Lung (tissue), 12 donors: ENCODE measurements around the gene SLC45A1. TPM values are rescaled to one million over a fixed set of nuclear protein-coding genes. Genes with fewer than 3 reads are reported as not detected.
A peak's percentile ranks its signal among the peaks of the same experiment; 100 is the strongest.

Source experiments
- ATAC-seq: fragments of 200-7000 bp; cut with Tn5 transposase; one replicate; pipeline ENCODE4 v1.9.1; 2020; ENCODE audit warnings: moderate number of reproducible peaks; ENCODE audit not compliant: insufficient read depth, low FRiP score
- DNase-seq, 3 donors: peaks; one replicate each; pipeline ENCODE4 v3.0.0-alpha.2; 2013 to 2017
- H3K27ac ChIP-seq, 2 donors: one replicate each; pipeline ENCODE4 v1.5.1; 2013; ENCODE audit warnings: mild to moderate bottlenecking in 2 of 2, moderate library complexity in 2 of 2, control low read depth in 1 of 2, inconsistent platforms in 1 of 2, low read depth in 1 of 2, low read length in 1 of 2
- H3K27me3 ChIP-seq, 3 donors: one replicate each; pipeline ENCODE4 v1.5.1; 2013; ENCODE audit warnings: low read length in 2 of 3; ENCODE audit not compliant: control insufficient read depth in 3 of 3, insufficient read depth in 3 of 3
- H3K36me3 ChIP-seq, 4 donors: one replicate each; pipeline ENCODE4 v1.5.1; 2013; ENCODE audit warnings: low read length in 4 of 4, mild to moderate bottlenecking in 1 of 4, moderate library complexity in 1 of 4; ENCODE audit not compliant: control insufficient read depth in 4 of 4, insufficient read depth in 4 of 4
- H3K4me1 ChIP-seq, 5 donors: one replicate each; pipeline ENCODE4 v1.5.1; 2013; ENCODE audit warnings: low read length in 5 of 5, mild to moderate bottlenecking in 2 of 5, moderate library complexity in 1 of 5; ENCODE audit not compliant: control insufficient read depth in 5 of 5, insufficient read depth in 5 of 5
- H3K4me3 ChIP-seq: one replicate; pipeline ENCODE4 v1.5.1; 2013; ENCODE audit warnings: mild to moderate bottlenecking, control low read depth, moderate library complexity
- H3K9ac ChIP-seq, 2 donors: one replicate each; pipeline ENCODE4 v1.5.1; 2013; ENCODE audit warnings: low read length in 2 of 2, control low read depth in 1 of 2; ENCODE audit not compliant: insufficient read depth in 1 of 2
- H3K9me3 ChIP-seq, 4 donors: one replicate each; pipeline ENCODE4 v1.5.1; 2013; ENCODE audit warnings: low read length in 3 of 4, mild to moderate bottlenecking in 1 of 4, moderate library complexity in 1 of 4; ENCODE audit not compliant: control insufficient read depth in 4 of 4, insufficient read depth in 3 of 4
- CTCF ChIP-seq: IDR thresholded peaks from 2 replicates; pipeline ENCODE4 v1.5.1; 2012; ENCODE audit warnings: mild to moderate bottlenecking; ENCODE audit errors: control extremely low read depth, extremely low read depth
- WGBS, 2 donors: extraction: QIAGEN DNeasy Blood & Tissue Kit; methylation state at CpG; one replicate each; pipeline ENCODE4 v1.1.7; 2013; 5-methylcytosine and 5-hydroxymethylcytosine counted together
- polyA plus RNA-seq, 2 donors: library from polyadenylated mRNA; stranded (reverse); fragments of 200-250 nt; gene quantifications; one replicate each; pipeline ENCODE4 v1.2.1, GENCODE V29; 2013
- total RNA-seq, 2 donors: library from RNA; depleted of rRNA in 1 of 2; stranded (reverse); fragments of >200 nt in 1 of 2; gene quantifications; one replicate each; pipeline ENCODE4 v1.2.1, GENCODE V29; 2014 to 2021
- donor health status: control.
- donor health status: control.
- donor health status: Bipolar disorder and iron deficiency.
- donor health status: healthy.
- donor health status: DM: yes; HTN: yes; CAD: no.

SLC45A1 gene
- total and polyA plus RNA-seq, 4 donors: 0.74 to 1.6 (median 1.1) TPM

- Histone ChIP-seq H3K4me3 (no peak overlapping the region), H3K27ac (no peak overlapping the region), H3K9me3 (no peaks in the 10 kb centered on the region), H3K27me3 (no peaks in the 10 kb centered on the region), H3K9ac (no peak overlapping the region), H3K4me1 (peaks cover 0 to 4% (median 0%) of the 10 kb centered on the region in 5 donors), H3K36me3 (no peaks in the 10 kb centered on the region)
- ATAC-seq (no peak), DNase-seq (no peak)
- TF ChIP-seq CTCF: no peak
- 83 to 91% methylated on average over 2 of the region's 2 CpGs for WGBS, 2 donors
Measured at GRCh38 chr1:8285965-8286364, 31.9 kb upstream of the SLC45A1 start.

GRCh38 chr1:8293118-8293517 lies 24.8 kb upstream of the SLC45A1 start:
- WGBS, 2 donors: 67 to 83% methylated on average over 6 of the region's 6 CpGs
- TF ChIP-seq CTCF: no peak
- Histone ChIP-seq H3K4me1 (peaks cover 0 to 8% (median 0%) of the 10 kb centered on the region in 5 donors), H3K9ac (no peak overlapping the region), H3K27me3 (no peaks in the 10 kb centered on the region), H3K27ac (peak overlapping the region in 1 of 2 donors; percentile 50), H3K9me3 (no peaks in the 10 kb centered on the region), H3K36me3 (no peaks in the 10 kb centered on the region), H3K4me3 (no peak overlapping the region)
- peak in 1 of 3 donors; percentile 38 for DNase-seq
- ATAC-seq: no peak

- 92 to 95% methylated on average over 4 of the region's 4 CpGs for WGBS, 2 donors
- no peak for TF ChIP-seq CTCF
- Histone ChIP-seq H3K4me3 (no peak overlapping the region), H3K27me3 (no peaks in the 10 kb centered on the region), H3K9ac (no peak overlapping the region), H3K36me3 (no peaks in the 10 kb centered on the region), H3K27ac (peak overlapping the region in 1 of 2 donors; percentile 76), H3K9me3 (no peaks in the 10 kb centered on the region), H3K4me1 (peaks cover 0 to 8% (median 0%) of the 10 kb centered on the region in 5 donors)
- DNase-seq (no peak), ATAC-seq (no peak)
Measured at GRCh38 chr1:8293641-8294169, 24.2 kb upstream of the SLC45A1 start.
